ENCODE data around the gene MCF2L2.
A peak's percentile ranks its signal among the peaks of the same experiment; 100 is the strongest.
"Not testable (repeated sequence)": the region's sequence is repeated elsewhere in the genome, so short reads cannot be mapped to it uniquely, and the experiment has no call there.

Gene MCF2L2

DNA sequence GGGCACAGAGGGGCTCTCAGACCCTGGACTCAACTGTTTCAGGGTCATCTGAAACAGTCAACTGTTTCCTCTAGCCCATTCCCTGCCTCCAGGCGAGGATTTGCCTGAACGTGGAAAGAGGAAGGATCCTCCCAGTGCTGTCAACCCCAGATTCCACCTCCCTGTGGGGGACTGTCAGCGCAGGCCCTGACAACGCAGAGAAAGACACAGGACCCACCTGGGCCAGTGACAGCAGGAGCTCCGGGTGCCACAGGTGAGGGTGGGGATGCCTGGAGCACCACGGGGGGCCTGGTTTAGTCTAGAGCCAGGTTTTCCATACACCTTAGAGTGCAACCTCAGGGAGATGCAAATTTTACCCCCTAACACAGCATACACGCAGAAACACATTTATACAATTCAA is 246.3 kb downstream of the MCF2L2 start:
- no peak for DNase-seq (ENCODE audit: low read depth, low spot score)
- H3K4me3 ChIP-seq (ENCODE audit: low read depth, low read length) = no peak overlapping the region
- CTCF ChIA-PET = interaction anchor here (13.1 kb wide), 1 partner anchor 195 kb away, joined by 790 read pairs; no protein-coding TSS in a partner anchor
- POLR2A ChIA-PET = no interaction called here
- TF ChIP-seq, protein P1, sequence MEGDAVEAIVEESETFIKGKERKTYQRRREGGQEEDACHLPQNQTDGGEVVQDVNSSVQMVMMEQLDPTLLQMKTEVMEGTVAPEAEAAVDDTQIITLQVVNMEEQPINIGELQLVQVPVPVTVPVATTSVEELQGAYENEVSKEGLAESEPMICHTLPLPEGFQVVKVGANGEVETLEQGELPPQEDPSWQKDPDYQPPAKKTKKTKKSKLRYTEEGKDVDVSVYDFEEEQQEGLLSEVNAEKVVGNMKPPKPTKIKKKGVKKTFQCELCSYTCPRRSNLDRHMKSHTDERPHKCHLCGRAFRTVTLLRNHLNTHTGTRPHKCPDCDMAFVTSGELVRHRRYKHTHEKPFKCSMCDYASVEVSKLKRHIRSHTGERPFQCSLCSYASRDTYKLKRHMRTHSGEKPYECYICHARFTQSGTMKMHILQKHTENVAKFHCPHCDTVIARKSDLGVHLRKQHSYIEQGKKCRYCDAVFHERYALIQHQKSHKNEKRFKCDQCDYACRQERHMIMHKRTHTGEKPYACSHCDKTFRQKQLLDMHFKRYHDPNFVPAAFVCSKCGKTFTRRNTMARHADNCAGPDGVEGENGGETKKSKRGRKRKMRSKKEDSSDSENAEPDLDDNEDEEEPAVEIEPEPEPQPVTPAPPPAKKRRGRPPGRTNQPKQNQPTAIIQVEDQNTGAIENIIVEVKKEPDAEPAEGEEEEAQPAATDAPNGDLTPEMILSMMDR (IDR thresholded peaks at IDR 0.05; ENCODE audit: insufficient read depth, low read length, missing control alignments) = no peak

DNA sequence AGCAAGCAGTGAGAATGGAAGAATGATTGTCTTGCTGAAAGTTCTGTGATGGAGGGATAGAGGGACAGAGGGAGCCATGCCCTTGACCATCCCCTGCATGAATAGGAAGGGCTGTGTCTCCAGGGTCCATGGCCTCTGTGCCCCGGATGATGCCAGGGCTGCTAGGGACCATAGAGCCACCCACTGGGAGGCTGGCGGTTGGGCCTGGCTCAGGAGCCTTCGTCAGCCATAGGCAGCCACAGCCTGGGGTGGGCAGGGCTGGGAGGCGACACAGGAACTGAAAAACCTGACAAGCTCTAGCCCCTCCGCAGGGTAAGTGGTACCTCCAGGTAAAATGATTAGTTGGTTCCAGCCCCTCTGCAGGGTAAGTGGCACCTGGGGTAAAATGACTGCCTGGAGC is 246.8 kb downstream of the MCF2L2 start:
- no peak overlapping the region for H3K4me3 ChIP-seq (ENCODE audit: low read depth, low read length)
- CTCF ChIA-PET = interaction anchor here (13.1 kb wide), 1 partner anchor 195 kb away, joined by 790 read pairs; no protein-coding TSS in a partner anchor
- POLR2A ChIA-PET = no interaction called here
- TF ChIP-seq, protein P1 (IDR thresholded peaks at IDR 0.05; ENCODE audit: insufficient read depth, low read length, missing control alignments) = no peak
- DNase-seq (ENCODE audit: low read depth, low spot score) = no peak

DNA sequence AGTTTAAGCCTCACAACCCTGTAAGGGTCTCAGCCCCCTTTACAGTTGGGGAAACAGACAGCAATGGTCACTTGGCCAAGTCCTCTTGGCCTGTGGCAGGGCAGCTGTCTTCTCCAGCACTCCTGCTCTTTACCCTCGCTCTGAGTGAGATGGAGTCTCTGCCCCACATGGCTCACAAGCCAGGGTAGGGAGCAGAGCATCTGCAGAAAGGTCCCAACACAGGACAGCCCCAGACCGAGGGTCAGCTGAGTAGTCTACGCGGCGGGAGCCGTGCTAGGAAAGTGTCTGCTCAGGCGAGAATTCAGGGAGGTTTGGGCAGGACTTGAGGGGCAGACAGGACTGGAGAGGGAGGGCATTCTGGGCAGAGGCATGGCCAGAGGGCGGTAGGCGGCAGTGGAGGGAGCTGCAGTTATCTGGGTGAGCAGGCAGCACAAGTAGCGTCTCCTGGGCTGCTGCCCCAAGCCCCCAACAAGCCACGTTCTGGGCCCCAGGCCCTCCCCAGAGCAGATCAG is 247.6 kb downstream of the MCF2L2 start:
- CTCF ChIA-PET = interaction anchor here (13.1 kb wide), 1 partner anchor 196 kb away, joined by 790 read pairs; no protein-coding TSS in a partner anchor
- no peak overlapping the region for H3K4me3 ChIP-seq (ENCODE audit: low read depth, low read length)
- POLR2A ChIA-PET = no interaction called here
- DNase-seq (ENCODE audit: low read depth, low spot score) = no peak
- TF ChIP-seq, protein P1 (IDR thresholded peaks at IDR 0.05; ENCODE audit: insufficient read depth, low read length, missing control alignments) = no peak

DNA sequence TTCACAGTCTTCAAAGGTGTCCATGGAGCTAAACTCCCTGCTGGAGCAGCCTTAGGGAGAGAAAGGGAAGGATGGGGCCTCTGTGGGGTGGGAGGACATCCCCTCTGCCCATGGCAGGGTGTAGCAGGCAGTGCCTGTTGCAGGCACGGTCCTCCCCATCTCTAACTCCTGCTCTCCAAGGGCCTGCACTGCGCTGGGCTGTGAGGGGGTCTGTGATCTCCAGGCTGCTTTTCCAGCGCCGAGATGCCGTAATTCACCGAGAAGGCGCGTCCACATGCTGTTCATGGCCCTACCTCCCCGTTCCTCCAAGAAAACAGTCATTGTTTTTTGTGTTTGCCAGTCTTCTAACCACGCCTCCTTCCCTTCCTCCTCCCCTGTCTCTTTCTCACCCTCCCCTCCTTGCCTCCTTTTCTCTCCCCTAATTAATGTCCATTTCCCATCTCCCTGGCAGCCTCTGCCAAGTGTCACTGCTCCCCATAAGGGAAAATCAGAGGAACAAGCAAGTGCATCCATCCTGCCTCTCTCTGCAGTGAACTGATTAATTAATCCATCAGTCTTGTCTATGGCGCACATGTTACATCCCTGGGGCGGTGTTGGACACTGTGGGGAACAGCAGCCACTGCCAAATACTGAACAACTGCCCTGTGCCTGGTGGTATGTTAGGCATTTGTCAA is 248.2 kb downstream of the MCF2L2 start:
- H3K4me3 ChIP-seq (ENCODE audit: low read depth, low read length) = no peak overlapping the region
- CTCF ChIA-PET = interaction anchor here (0.9 to 13.1 kb wide), 4 partner anchors 58 to 208 kb away, joined by 3 to 790 read pairs (median 10); no protein-coding TSS in a partner anchor
- POLR2A ChIA-PET = no interaction called here
- no peak for DNase-seq (ENCODE audit: low read depth, low spot score)
- TF ChIP-seq, protein P1 (IDR thresholded peaks at IDR 0.05; ENCODE audit: insufficient read depth, low read length, missing control alignments) = no peak

DNA sequence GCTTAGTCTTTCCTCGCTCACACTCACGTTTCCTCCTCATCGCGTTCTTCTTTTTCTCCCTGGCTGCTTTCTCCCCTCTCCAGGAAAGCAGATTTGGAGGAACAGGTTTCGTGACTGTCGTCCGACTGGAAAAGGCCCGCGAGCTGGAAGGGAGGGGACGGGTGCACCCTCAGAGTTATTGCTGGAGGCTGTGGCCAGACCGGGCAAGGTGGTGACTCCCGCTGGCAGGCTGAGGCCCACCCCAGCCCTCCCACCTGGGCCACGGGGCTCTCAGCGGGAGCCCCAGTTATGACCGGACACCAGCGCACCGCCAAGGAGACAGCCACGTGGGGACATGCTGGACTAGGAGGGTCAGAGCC is 248.9 kb downstream of the MCF2L2 start:
- DNase-seq (ENCODE audit: low read depth, low spot score); POLR2A ChIA-PET: not testable (repeated sequence)
- peak overlapping the region; percentile 51 for H3K4me3 ChIP-seq (ENCODE audit: low read depth, low read length)
- CTCF ChIA-PET = interaction anchor here (0.9 to 13.1 kb wide), 7 partner anchors 16 to 220 kb away, joined by 3 to 790 read pairs (median 8); partner anchors contain the start of gene LAMP3

DNA sequence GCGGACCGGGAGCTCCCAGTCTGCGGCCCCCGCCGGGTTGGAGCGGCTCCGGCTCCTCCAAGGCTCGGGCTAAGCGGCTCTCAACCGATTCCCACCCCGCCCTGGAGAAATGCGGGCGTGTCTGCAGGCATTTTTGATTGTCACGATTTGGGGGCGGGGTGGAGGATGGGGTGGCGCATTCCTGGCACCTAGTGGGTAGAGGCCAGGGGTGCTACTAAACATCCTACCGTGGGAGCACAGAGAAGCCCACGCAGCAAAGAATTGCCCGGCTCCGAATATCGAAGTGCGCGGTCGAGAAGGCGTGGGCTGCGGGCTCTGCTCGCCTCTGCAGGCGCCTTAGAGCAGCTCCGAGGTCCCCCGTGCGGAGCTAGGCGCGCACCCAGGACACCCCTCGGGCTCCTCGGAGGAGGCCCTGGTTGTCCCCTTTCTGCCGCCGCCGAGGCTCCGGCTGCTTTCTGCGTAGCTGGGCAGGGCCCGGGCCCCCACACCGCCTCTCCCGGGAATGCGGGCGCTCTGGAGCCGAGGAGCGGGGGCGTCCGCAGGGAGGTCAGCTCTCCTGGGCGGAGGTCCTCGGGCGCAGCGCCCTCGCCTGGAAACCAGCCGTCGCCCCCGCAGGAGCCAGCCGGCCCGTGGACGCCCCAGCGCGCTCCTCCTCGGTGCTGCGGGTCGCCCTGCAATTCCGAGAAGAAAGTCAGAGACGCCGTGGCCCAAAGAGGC is 249.4 kb downstream of the MCF2L2 start:
- POLR2A ChIA-PET = no interaction called here
- DNase-seq (ENCODE audit: low read depth, low spot score) = no peak
- H3K4me3 ChIP-seq (ENCODE audit: low read depth, low read length) = peak overlapping the region; percentile 51
- TF ChIP-seq, protein P1 (IDR thresholded peaks at IDR 0.05; ENCODE audit: insufficient read depth, low read length, missing control alignments) = peak; percentile 19
- CTCF ChIA-PET = interaction anchor here (0.8 to 13.1 kb wide), 9 partner anchors 16 to 269 kb away, joined by 3 to 790 read pairs (median 4); partner anchors contain the start of gene LAMP3
